HL-60 (cell line): ENCODE measurements around the gene SVIL.

Experiments used
- DNase-seq, 2 experiments: peaks; one replicate each; pipeline ENCODE4 v3.0.0-alpha.2; 2010 to 2020; ENCODE audit warnings: low read depth in 1 of 2, low spot score in 1 of 2
- H3K27ac ChIP-seq: fragments of 250-450 bp; sonication (Bioruptor Pico); replicated peaks from 2 replicates; pipeline ENCODE4 v1.5.1; 2020; ENCODE audit warnings: mild to moderate bottlenecking, moderate library complexity
- H3K27me3 ChIP-seq: fragments of 250-450 bp; sonication (Bioruptor Pico); 2 replicates; pipeline ENCODE4 v1.5.1; 2021; ENCODE audit warnings: mild to moderate bottlenecking, moderate library complexity; ENCODE audit not compliant: insufficient read depth, poor library complexity, severe bottlenecking
- H3K4me3 ChIP-seq: replicated peaks from 2 replicates; pipeline ENCODE4 v1.5.1; 2011; ENCODE audit warnings: mild to moderate bottlenecking, control low read depth, low read length; ENCODE audit not compliant: insufficient read depth
- CTCF ChIP-seq: IDR thresholded peaks from one replicate; pipeline ENCODE4 v1.5.1; 2011; ENCODE audit warnings: low read length, control low read depth, inconsistent platforms; ENCODE audit not compliant: insufficient read depth
- GABPA ChIP-seq: IDR thresholded peaks from 2 replicates; pipeline ENCODE4 v1.6.1; 2012; ENCODE audit warnings: low read depth
- POLR2AphosphoS5 ChIP-seq: IDR thresholded peaks from 2 replicates; pipeline ENCODE4 v1.6.1; 2012; ENCODE audit warnings: low read depth
- REST ChIP-seq: IDR thresholded peaks from 2 replicates; pipeline ENCODE4 v1.6.1; 2012; ENCODE audit warnings: low read depth; ENCODE audit not compliant: insufficient replicate concordance
- SPI1 ChIP-seq: IDR thresholded peaks from 2 replicates; pipeline ENCODE4 v1.6.1; 2012; ENCODE audit warnings: low read depth, mild to moderate bottlenecking, borderline replicate concordance

The SVIL gene

GRCh38 chr10:29479981-29480954 lies 154.5 kb downstream of the SVIL start:
- TF ChIP-seq POLR2AphosphoS5 (no peak), SPI1 (no peak), REST (no peak), GABPA (no peak)
- Histone ChIP-seq H3K4me3 (no peak overlapping the region), H3K27me3 (no peaks in the 10 kb centered on the region), H3K27ac (no peak overlapping the region)
- DNase-seq: no peak

- Histone ChIP-seq H3K4me3 (no peak overlapping the region), H3K27ac (no peak overlapping the region), H3K27me3 (no peaks in the 10 kb centered on the region)
- TF ChIP-seq CTCF (no peak), REST (no peak), POLR2AphosphoS5 (no peak), GABPA (no peak), SPI1 (no peak)
- DNase-seq: no peak
Observed at GRCh38 chr10:29479081-29479925, 155.5 kb downstream of the SVIL start.

- no peak overlapping the region for H3K4me3 ChIP-seq
- DNase-seq: no peak
- no peaks in the 10 kb centered on the region for H3K27me3 ChIP-seq
- no peak for TF ChIP-seq GABPA
- TF ChIP-seq POLR2AphosphoS5: no peak
- no peak for TF ChIP-seq SPI1
- no peak for TF ChIP-seq CTCF
- no peak for TF ChIP-seq REST
- H3K27ac ChIP-seq: no peak overlapping the region
Observed at GRCh38 chr10:29473406-29474100, 161.2 kb downstream of the SVIL start.
